GM12892 (cell line): ENCODE results near the gene SUSD2.

ENCODE experiments used
- POLR2A ChIP-seq: IDR thresholded peaks from 2 replicates; pipeline ENCODE4 v1.6.1; 2011; ENCODE audit warnings: low read depth, low read length, control low read depth
- POLR2AphosphoS5 ChIP-seq: IDR thresholded peaks from 2 replicates; pipeline ENCODE4 v1.6.1; 2011; ENCODE audit warnings: low read depth, low read length, control low read depth
- TAF1 ChIP-seq: IDR thresholded peaks from 2 replicates; pipeline ENCODE4 v1.6.1; 2011; ENCODE audit warnings: low read depth, mild to moderate bottlenecking, control low read depth, low read length, borderline replicate concordance

DNA sequence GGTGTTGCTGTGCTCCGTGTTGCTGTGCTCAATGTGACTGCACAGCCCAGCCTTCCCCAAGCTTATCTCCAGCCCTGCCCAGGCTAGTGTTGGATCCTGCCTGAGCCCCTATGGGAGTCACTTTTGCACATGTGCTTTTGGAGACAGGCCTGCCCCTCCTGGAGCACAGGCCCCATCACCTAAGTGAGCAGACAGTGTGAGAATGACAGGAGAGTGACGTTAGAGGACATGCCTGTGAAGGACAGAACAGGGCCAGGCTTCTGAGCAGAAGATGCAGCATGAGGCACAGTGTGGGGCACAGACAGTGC, 36.6 kb upstream of the SUSD2 start:
- TF ChIP-seq POLR2AphosphoS5 (no peak), POLR2A (no peak), TAF1 (no peak)
